Measurements from ENCODE around the gene ACSM2B.
"Not testable (repeated sequence)": the region's sequence is repeated elsewhere in the genome, so short reads cannot be mapped to it uniquely, and the experiment has no call there.

The ACSM2B gene

GRCh38 chr16:20576145-20576544 is at the start of gene ACSM2B:
ACSM2B (minus strand) TSS chr16:20576367; CDS start chr16:20564845, 11,522 bp downstream.
- not testable (repeated sequence) for DNase-seq (ENCODE audit: low read depth in 2 of 3, low spot score in 2 of 3)

- no peak for DNase-seq (ENCODE audit: low read depth in 2 of 3, low spot score in 2 of 3)
Measured at GRCh38 chr16:20624882-20625807, 49.0 kb upstream of the ACSM2B start.

GRCh38 chr16:20624205-20624604 is 48.0 kb upstream of the ACSM2B start:
- no peak for DNase-seq (ENCODE audit: low read depth in 2 of 3, low spot score in 2 of 3)

- no peak for DNase-seq (ENCODE audit: low read depth in 2 of 3, low spot score in 2 of 3)
Measured at GRCh38 chr16:20622498-20622870, 46.3 kb upstream of the ACSM2B start.

- DNase-seq (ENCODE audit: low read depth in 2 of 3, low spot score in 2 of 3) = no peak
Measured at GRCh38 chr16:20621406-20621805, 45.2 kb upstream of the ACSM2B start.

- no peak for DNase-seq (ENCODE audit: low read depth in 2 of 3, low spot score in 2 of 3)
Measured at GRCh38 chr16:20620770-20621169, 44.6 kb upstream of the ACSM2B start.

- no peak for DNase-seq (ENCODE audit: low read depth in 2 of 3, low spot score in 2 of 3)
Measured at GRCh38 chr16:20620003-20620402, 43.8 kb upstream of the ACSM2B start.

GRCh38 chr16:20617271-20617670 is 41.1 kb upstream of the ACSM2B start:
- DNase-seq (ENCODE audit: low read depth in 2 of 3, low spot score in 2 of 3) = no peak

GRCh38 chr16:20614186-20615141 is 38.3 kb upstream of the ACSM2B start:
- no peak for DNase-seq (ENCODE audit: low read depth in 2 of 3, low spot score in 2 of 3)

- no peak for DNase-seq (ENCODE audit: low read depth in 2 of 3, low spot score in 2 of 3)
Measured at GRCh38 chr16:20613481-20614185, 37.5 kb upstream of the ACSM2B start.

- no peak for DNase-seq (ENCODE audit: low read depth in 2 of 3, low spot score in 2 of 3)
Measured at GRCh38 chr16:20612551-20613480, 36.6 kb upstream of the ACSM2B start.

- no peak for DNase-seq (ENCODE audit: low read depth in 2 of 3, low spot score in 2 of 3)
Measured at GRCh38 chr16:20611975-20612481, 35.9 kb upstream of the ACSM2B start.

GRCh38 chr16:20611350-20611902 is 35.3 kb upstream of the ACSM2B start:
- DNase-seq (ENCODE audit: low read depth in 2 of 3, low spot score in 2 of 3) = no peak

GRCh38 chr16:20610892-20611349 is 34.8 kb upstream of the ACSM2B start:
- DNase-seq (ENCODE audit: low read depth in 2 of 3, low spot score in 2 of 3) = no peak

GRCh38 chr16:20610211-20610891 is 34.2 kb upstream of the ACSM2B start:
- no peak for DNase-seq (ENCODE audit: low read depth in 2 of 3, low spot score in 2 of 3)

- not testable (repeated sequence) for DNase-seq (ENCODE audit: low read depth in 2 of 3, low spot score in 2 of 3)
Measured at GRCh38 chr16:20602205-20602604, 26.0 kb upstream of the ACSM2B start.

GRCh38 chr16:20599475-20599874 is 23.3 kb upstream of the ACSM2B start:
- not testable (repeated sequence) for DNase-seq (ENCODE audit: low read depth in 2 of 3, low spot score in 2 of 3)

GRCh38 chr16:20598832-20599469 is 22.8 kb upstream of the ACSM2B start:
- DNase-seq (ENCODE audit: low read depth in 2 of 3, low spot score in 2 of 3) = no peak

All from activated CD8-positive, alpha-beta memory T cell treated with anti-CD3 and anti-CD28 coated beads for 48 hours (primary cell).